ENCODE results near the gene ADAP1.

The ADAP1 gene

GRCh38 chr7:853366-854117 lies 100.9 kb downstream of the ADAP1 start:
- DNase-seq = no peak

GRCh38 chr7:851204-851603 lies 103.3 kb downstream of the ADAP1 start:
- DNase-seq = no peak

- no peak for DNase-seq
These were observed 104.7 kb downstream of the ADAP1 start for GRCh38 chr7:849781-850180.

- DNase-seq = no peak
These were observed 105.3 kb downstream of the ADAP1 start for GRCh38 chr7:849145-849544.

Data from amniotic stem cell (primary cell).